AG08395 (cell line): Measurements from ENCODE around the gene GTF3C5.
"Not testable (repeated sequence)": the region's sequence is repeated elsewhere in the genome, so short reads cannot be mapped to it uniquely, and the experiment has no call there.

Source experiments
- DNase-seq: peaks from one replicate; pipeline ENCODE4 v3.0.0; 2012; ENCODE audit warnings: mixed read lengths, low spot score

GTF3C5 gene

GRCh38 chr9:133055788-133056420, 25.1 kb downstream of the GTF3C5 start:
- no peak for DNase-seq

GRCh38 chr9:133056533-133056932, 25.7 kb downstream of the GTF3C5 start:
- DNase-seq, result no peak

- no peak for DNase-seq
Measured at GRCh38 chr9:133057006-133057405, 26.2 kb downstream of the GTF3C5 start.

- no peak for DNase-seq
Measured at GRCh38 chr9:133057553-133057952, 26.8 kb downstream of the GTF3C5 start.

- no peak for DNase-seq
Measured at GRCh38 chr9:133058071-133058470, 27.3 kb downstream of the GTF3C5 start.

- no peak for DNase-seq
Measured at GRCh38 chr9:133058550-133059320, 27.9 kb downstream of the GTF3C5 start.

- DNase-seq, result no peak
Measured at GRCh38 chr9:133059623-133060022, 28.8 kb downstream of the GTF3C5 start.

GRCh38 chr9:133060417-133060841, 29.6 kb downstream of the GTF3C5 start:
- no peak for DNase-seq

GRCh38 chr9:133061019-133061763, 30.4 kb downstream of the GTF3C5 start:
- not testable (repeated sequence) for DNase-seq

GRCh38 chr9:133061764-133062145, 31.0 kb downstream of the GTF3C5 start, which contains the start of gene CEL:
Gene CEL, plus strand, starts transcription at chr9:133061981. Its CDS starts 22 bp downstream, at chr9:133062003.
- not testable (repeated sequence) for DNase-seq

- DNase-seq, result not testable (repeated sequence)
Measured at GRCh38 chr9:133062569-133062968, 31.8 kb downstream of the GTF3C5 start.

GRCh38 chr9:133063159-133063499, 32.3 kb downstream of the GTF3C5 start:
- no peak for DNase-seq

GRCh38 chr9:133063500-133064231, 32.9 kb downstream of the GTF3C5 start:
- no peak for DNase-seq

- no peak for DNase-seq
Measured at GRCh38 chr9:133064241-133065069, 33.7 kb downstream of the GTF3C5 start.

- no peak for DNase-seq
Measured at GRCh38 chr9:133065070-133065388, 34.2 kb downstream of the GTF3C5 start.

GRCh38 chr9:133066181-133066983, 35.6 kb downstream of the GTF3C5 start:
- DNase-seq, result no peak

- DNase-seq, result no peak
Measured at GRCh38 chr9:133067006-133067405, 36.2 kb downstream of the GTF3C5 start.

GRCh38 chr9:133067813-133068212, 37.0 kb downstream of the GTF3C5 start:
- DNase-seq, result no peak

GRCh38 chr9:133068431-133068830, 37.6 kb downstream of the GTF3C5 start:
- DNase-seq, result not testable (repeated sequence)

- DNase-seq, result not testable (repeated sequence)
Measured at GRCh38 chr9:133070500-133070961, 39.7 kb downstream of the GTF3C5 start.
